ENCODE data around the gene EFCAB12.

DNA sequence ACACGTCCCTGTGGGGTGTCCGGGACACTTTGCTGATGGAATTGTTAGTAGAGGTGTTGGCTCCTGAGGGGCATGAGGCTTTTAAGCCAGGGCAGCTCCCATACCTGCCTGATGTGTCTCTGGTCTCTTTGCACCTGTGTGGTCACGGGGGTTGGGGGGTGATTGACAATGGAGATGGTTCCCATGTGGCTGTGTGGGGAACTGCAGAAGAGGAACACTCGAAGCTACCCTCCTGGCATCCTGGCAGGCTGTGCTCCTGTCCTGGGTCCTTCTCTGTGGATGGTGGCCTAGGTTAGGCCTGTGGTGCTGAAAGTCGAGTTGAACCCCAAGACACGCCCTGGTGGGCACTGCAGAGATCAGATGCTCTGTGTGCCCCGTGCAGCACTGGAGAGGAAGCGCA lies 76.4 kb downstream of the EFCAB12 start:
- TF ChIP-seq, protein P1, sequence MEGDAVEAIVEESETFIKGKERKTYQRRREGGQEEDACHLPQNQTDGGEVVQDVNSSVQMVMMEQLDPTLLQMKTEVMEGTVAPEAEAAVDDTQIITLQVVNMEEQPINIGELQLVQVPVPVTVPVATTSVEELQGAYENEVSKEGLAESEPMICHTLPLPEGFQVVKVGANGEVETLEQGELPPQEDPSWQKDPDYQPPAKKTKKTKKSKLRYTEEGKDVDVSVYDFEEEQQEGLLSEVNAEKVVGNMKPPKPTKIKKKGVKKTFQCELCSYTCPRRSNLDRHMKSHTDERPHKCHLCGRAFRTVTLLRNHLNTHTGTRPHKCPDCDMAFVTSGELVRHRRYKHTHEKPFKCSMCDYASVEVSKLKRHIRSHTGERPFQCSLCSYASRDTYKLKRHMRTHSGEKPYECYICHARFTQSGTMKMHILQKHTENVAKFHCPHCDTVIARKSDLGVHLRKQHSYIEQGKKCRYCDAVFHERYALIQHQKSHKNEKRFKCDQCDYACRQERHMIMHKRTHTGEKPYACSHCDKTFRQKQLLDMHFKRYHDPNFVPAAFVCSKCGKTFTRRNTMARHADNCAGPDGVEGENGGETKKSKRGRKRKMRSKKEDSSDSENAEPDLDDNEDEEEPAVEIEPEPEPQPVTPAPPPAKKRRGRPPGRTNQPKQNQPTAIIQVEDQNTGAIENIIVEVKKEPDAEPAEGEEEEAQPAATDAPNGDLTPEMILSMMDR (IDR thresholded peaks at IDR 0.05; ENCODE audit: borderline replicate concordance, extremely low read depth, low read length, poor library complexity, severe bottlenecking) = peak; percentile 45
- TF ChIP-seq EZH2 (IDR thresholded peaks at IDR 0.05; ENCODE audit: borderline replicate concordance, low read depth, low read length, severe bottlenecking) = no peak
